K562 (cell line): Measurements from ENCODE around the gene TBC1D17. TPM values are rescaled to one million over a fixed set of nuclear protein-coding genes. Genes with fewer than 3 reads are reported as not detected.

Experiments
- CBX3 ChIP-seq, 2 experiments: IDR thresholded peaks; 1 replicate in 1 of 2; 2 replicates in 1 of 2; pipeline ENCODE4 v1.6.1; 2012; ENCODE audit warnings: inconsistent platforms in 2 of 2, low read length in 2 of 2, borderline replicate concordance in 1 of 2, control low read depth in 1 of 2
- CREM ChIP-seq: IDR thresholded peaks from 2 replicates; pipeline ENCODE4 v1.6.1; 2014; ENCODE audit warnings: antibody characterized with exemption, low read depth
- CTBP1 ChIP-seq: fragments of 450-650 bp; IDR thresholded peaks from 2 replicates; pipeline ENCODE4 v1.6.1; 2016; ENCODE audit warnings: borderline replicate concordance
- EGR1 ChIP-seq: fragments of 450-650 bp; conservative IDR thresholded peaks from 2 replicates; pipeline ENCODE4 v1.6.1; 2017; ENCODE audit warnings: mild to moderate bottlenecking
- ELF4 ChIP-seq: fragments of 450-650 bp; formaldehyde crosslinking; IDR thresholded peaks from 2 replicates; pipeline ENCODE4 v1.4.0; 2022; ENCODE audit warnings: missing genetic modification characterization
- FOXJ3 ChIP-seq: sonication (generic); formaldehyde crosslinking; IDR thresholded peaks from 2 replicates; pipeline ENCODE4 v1.4.0; 2020; ENCODE audit warnings: mild to moderate bottlenecking, missing genetic modification reagents
- FOXP1 ChIP-seq: sonication (generic); formaldehyde crosslinking; IDR thresholded peaks from 2 replicates; pipeline ENCODE4 v1.8.0; 2022; ENCODE audit warnings: mild to moderate bottlenecking, missing genetic modification reagents
- KHSRP ChIP-seq: fragments of 450-650 bp; IDR thresholded peaks from 2 replicates; pipeline ENCODE4 v1.6.1; 2017
- PPARD ChIP-seq: fragments of 250-450 bp; sonication (Bioruptor Pico); IDR thresholded peaks from 2 replicates; pipeline ENCODE4 v1.8.0; 2022; ENCODE audit warnings: inconsistent platforms, mild to moderate bottlenecking, moderate library complexity
- PRMT5 ChIP-seq: sonication (generic); formaldehyde crosslinking; IDR thresholded peaks from 2 replicates; pipeline ENCODE4 v1.5.0; 2020; ENCODE audit warnings: missing genetic modification reagents
- RAD51 ChIP-seq: fragments of 450-650 bp; IDR thresholded peaks from 2 replicates; pipeline ENCODE4 v1.7.1; 2016; ENCODE audit warnings: low read depth, mild to moderate bottlenecking, borderline replicate concordance
- SMARCA5 ChIP-seq: fragments of 450-650 bp; IDR thresholded peaks from 2 replicates; pipeline ENCODE4 v1.6.1; 2016
- SRSF7 ChIP-seq: fragments of 200-400 bp; formaldehyde crosslinking; optimal IDR thresholded peaks from 2 replicates; pipeline ENCODE3; 2017; ENCODE audit warnings: mild to moderate bottlenecking, low read depth, low read length
- TFAM ChIP-seq: fragments of 250-450 bp; sonication (Bioruptor Pico); conservative IDR thresholded peaks from 2 replicates; pipeline ENCODE4 v1.5.0; 2021; ENCODE audit warnings: mild to moderate bottlenecking, moderate library complexity
- ZBTB8A ChIP-seq: fragments of 450-650 bp; IDR thresholded peaks from 2 replicates; pipeline ENCODE4 v1.6.1; 2018; ENCODE audit warnings: mild to moderate bottlenecking, moderate library complexity; ENCODE audit not compliant: partially characterized antibody
- ZFP1 ChIP-seq: fragments of 450-650 bp; formaldehyde crosslinking; IDR thresholded peaks from 2 replicates; pipeline ENCODE4 v1.4.0; 2020; ENCODE audit warnings: mild to moderate bottlenecking, mixed read lengths
- ZFP36 ChIP-seq: fragments of 150-350 bp; IDR thresholded peaks from 2 replicates; pipeline ENCODE4 v1.6.1; 2018; ENCODE audit warnings: low read length, low read depth; ENCODE audit not compliant: partially characterized antibody
- ZNF239 ChIP-seq: fragments of 250-450 bp; sonication (Bioruptor Pico); IDR thresholded peaks from 2 replicates; pipeline ENCODE4 v1.4.0; 2020; ENCODE audit warnings: mild to moderate bottlenecking
- ZNF551 ChIP-seq: fragments of 250-450 bp; sonication (Bioruptor Pico); IDR thresholded peaks from 2 replicates; pipeline ENCODE4 v1.5.0; 2021; ENCODE audit warnings: mild to moderate bottlenecking, moderate library complexity
- polyA plus RNA-seq, 8 experiments: library from polyadenylated mRNA; depleted of rRNA in 4 of 8; stranded (reverse) in 5 of 8; unstranded in 3 of 8; fragments of >200 nt; fragmentation: Nextera tagmentation in 2 of 8; fragmentation: Illumina TruSeq in 1 of 8; extraction: Ambion mirVana in 2 of 8; extraction: Trizol in 1 of 8; gene quantifications; 2 replicates each; pipeline versions ENCODE4 v1.2.1 to v1.2.3, GENCODE V29; 2011 to 2014; ENCODE audit warnings: inconsistent platforms in 1 of 8, missing spikeins in 1 of 8
- total RNA-seq, 7 experiments: library from RNA; depleted of rRNA in 6 of 7; stranded (reverse); fragments of >200 nt in 6 of 7; fragmentation: Illumina TruSeq in 2 of 7; extraction: Trizol in 2 of 7; gene quantifications; 2 replicates each; pipeline versions ENCODE4 v1.2.1 to v1.2.3, GENCODE V29; 2011 to 2021; ENCODE audit warnings: low replicate concordance in 1 of 7
- TF ChIP-seq, protein P1 (sequence below): IDR thresholded peaks from 2 replicates; pipeline ENCODE4 v1.6.1; 2016; ENCODE audit warnings: missing genetic modification characterization, missing compliant biosample characterization
- TF ChIP-seq, protein P2 (sequence below): IDR thresholded peaks from 2 replicates; pipeline ENCODE4 v1.6.1; 2011; ENCODE audit not compliant: insufficient read length; ENCODE audit errors: extremely low read depth
- TF ChIP-seq, protein P3 (sequence below): fragments of 450-650 bp; IDR thresholded peaks from 2 replicates; pipeline ENCODE4 v1.6.1; 2017; ENCODE audit warnings: antibody characterized with exemption
- TF ChIP-seq, protein P4 (sequence below), 2 experiments: fragments of 250-450 bp in 1 of 2; fragments of 450-650 bp in 1 of 2; sonication (Bioruptor Pico) in 1 of 2; IDR thresholded peaks; 2 replicates each; pipeline versions ENCODE4 v1.6.1 to v1.8.0; 2016 to 2021; ENCODE audit warnings: mild to moderate bottlenecking in 2 of 2, moderate library complexity in 2 of 2, missing compliant biosample characterization in 1 of 2, missing genetic modification characterization in 1 of 2

The TBC1D17 gene
- total and polyA plus RNA-seq, 9 of the 15 experiments (the other 6 are each of a cell fraction or from before 2014, with no cell fraction given): 0.42 to 16.0 (median 3.8) TPM

DNA sequence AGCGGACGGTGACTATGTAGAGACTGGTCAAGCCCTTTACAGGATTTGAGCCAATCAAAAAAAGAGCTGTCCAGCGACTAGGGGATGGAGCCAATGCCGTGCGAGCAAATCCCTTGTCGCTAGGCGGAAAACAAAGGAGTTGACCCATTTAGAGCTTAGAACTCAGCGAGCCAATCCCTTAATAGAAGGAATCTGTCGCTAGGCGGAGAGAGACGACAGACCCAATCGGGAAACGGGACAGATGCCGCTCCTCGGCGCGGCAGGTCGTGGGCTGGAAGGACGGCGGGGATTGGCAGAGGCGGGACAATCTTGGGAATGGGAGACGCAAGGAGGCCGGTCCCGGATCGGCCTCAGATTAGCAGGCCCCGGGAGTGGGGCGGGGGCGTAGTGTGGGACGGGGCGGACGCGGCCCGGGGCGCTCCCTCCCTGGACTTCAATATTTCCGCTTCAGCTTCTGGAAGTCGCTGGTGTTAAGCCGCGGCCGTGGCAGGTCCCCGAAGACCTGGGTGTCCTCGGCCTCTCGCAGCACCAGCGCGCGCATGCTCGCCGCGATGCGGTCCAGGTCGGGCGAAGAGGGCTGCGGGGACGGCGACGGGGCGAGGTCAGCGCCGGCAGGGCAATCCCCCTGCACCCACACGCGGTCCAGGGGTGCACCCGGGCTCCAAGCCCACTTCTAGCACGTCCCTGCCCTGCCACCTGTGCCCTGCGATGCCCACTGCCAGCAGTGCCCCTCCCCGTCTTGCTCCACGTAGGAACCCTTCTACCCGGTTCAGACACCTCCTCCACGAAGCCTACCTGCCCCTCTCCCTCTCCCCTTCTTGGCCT is 7.8 kb upstream of the TBC1D17 start (continued):
- no peak for TF ChIP-seq SRSF7
- TF ChIP-seq PPARD (CRISPR knock-in tag): no peak
- peak; percentile 23; the same call in 1 of the 2 replicates for TF ChIP-seq CTBP1
- TF ChIP-seq ZNF551 (CRISPR knock-in tag): no peak
- TF ChIP-seq ZBTB8A: no peak
- 0 out of 2 replicates have a peak, but pooled peaks have one; percentile 21 for TF ChIP-seq ELF4 (CRISPR knock-in tag)
- peak; percentile 90 for TF ChIP-seq CREM
- no peak for TF ChIP-seq PRMT5 (CRISPR knock-in tag)
- TF ChIP-seq KHSRP: no peak
- TF ChIP-seq, protein P1, sequence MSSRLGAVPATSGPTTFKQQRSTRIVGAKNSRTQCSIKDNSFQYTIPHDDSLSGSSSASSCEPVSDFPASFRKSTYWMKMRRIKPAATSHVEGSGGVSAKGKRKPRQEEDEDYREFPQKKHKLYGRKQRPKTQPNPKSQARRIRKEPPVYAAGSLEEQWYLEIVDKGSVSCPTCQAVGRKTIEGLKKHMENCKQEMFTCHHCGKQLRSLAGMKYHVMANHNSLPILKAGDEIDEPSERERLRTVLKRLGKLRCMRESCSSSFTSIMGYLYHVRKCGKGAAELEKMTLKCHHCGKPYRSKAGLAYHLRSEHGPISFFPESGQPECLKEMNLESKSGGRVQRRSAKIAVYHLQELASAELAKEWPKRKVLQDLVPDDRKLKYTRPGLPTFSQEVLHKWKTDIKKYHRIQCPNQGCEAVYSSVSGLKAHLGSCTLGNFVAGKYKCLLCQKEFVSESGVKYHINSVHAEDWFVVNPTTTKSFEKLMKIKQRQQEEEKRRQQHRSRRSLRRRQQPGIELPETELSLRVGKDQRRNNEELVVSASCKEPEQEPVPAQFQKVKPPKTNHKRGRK (tag): no peak
- no peak for TF ChIP-seq ZFP1 (CRISPR knock-in tag)
- TF ChIP-seq FOXP1 (CRISPR knock-in tag): peak; percentile 46; the same call in 1 of the 2 replicates
- peak; percentile 96 for TF ChIP-seq ZFP36
- no peak for TF ChIP-seq FOXJ3 (CRISPR knock-in tag)
- TF ChIP-seq EGR1: peak; percentile 95
- TF ChIP-seq, protein P2, sequence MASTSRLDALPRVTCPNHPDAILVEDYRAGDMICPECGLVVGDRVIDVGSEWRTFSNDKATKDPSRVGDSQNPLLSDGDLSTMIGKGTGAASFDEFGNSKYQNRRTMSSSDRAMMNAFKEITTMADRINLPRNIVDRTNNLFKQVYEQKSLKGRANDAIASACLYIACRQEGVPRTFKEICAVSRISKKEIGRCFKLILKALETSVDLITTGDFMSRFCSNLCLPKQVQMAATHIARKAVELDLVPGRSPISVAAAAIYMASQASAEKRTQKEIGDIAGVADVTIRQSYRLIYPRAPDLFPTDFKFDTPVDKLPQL: no peak
- TF ChIP-seq RAD51: no peak
- TF ChIP-seq TFAM: no peak
- TF ChIP-seq, protein P3, sequence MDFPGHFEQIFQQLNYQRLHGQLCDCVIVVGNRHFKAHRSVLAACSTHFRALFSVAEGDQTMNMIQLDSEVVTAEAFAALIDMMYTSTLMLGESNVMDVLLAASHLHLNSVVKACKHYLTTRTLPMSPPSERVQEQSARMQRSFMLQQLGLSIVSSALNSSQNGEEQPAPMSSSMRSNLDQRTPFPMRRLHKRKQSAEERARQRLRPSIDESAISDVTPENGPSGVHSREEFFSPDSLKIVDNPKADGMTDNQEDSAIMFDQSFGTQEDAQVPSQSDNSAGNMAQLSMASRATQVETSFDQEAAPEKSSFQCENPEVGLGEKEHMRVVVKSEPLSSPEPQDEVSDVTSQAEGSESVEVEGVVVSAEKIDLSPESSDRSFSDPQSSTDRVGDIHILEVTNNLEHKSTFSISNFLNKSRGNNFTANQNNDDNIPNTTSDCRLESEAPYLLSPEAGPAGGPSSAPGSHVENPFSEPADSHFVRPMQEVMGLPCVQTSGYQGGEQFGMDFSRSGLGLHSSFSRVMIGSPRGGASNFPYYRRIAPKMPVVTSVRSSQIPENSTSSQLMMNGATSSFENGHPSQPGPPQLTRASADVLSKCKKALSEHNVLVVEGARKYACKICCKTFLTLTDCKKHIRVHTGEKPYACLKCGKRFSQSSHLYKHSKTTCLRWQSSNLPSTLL: peak; percentile 92
- TF ChIP-seq, protein P4, sequence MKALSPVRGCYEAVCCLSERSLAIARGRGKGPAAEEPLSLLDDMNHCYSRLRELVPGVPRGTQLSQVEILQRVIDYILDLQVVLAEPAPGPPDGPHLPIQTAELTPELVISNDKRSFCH (CRISPR knock-in tag; IDR thresholded peaks at IDR 0.05): no peak
- TF ChIP-seq, protein P4 (tag; IDR thresholded peaks at IDR 0.05): 0 out of 2 replicates have a peak, but pooled peaks have one; percentile 30
- TF ChIP-seq CBX3 (IDR thresholded peaks at IDR 0.05; ENCODE audit: borderline replicate concordance in 1 of 2, low read length in 2 of 2): no peak
- no peak for TF ChIP-seq ZNF239
- no peak for TF ChIP-seq SMARCA5
